Osteoblast (primary cell): Measurements from ENCODE around the gene KAZN. TPM values are rescaled to one million over a fixed set of nuclear protein-coding genes. Genes with fewer than 3 reads are reported as not detected.

ENCODE experiments used
- DNase-seq: peaks from one replicate; pipeline ENCODE4 v3.0.0; 2011; ENCODE audit warnings: low spot score, mixed read lengths; ENCODE audit not compliant: insufficient read length; ENCODE audit errors: missing footprints
- H2AFZ ChIP-seq: 2 replicates; pipeline ENCODE4 v1.6.0; 2011; ENCODE audit warnings: mild to moderate bottlenecking, low read length
- H3K27ac ChIP-seq: 2 replicates; pipeline ENCODE4 v1.5.1; 2011; ENCODE audit warnings: mild to moderate bottlenecking, low read depth, low read length, moderate library complexity
- H3K27me3 ChIP-seq: 2 replicates; pipeline ENCODE4 v1.6.0; 2012; ENCODE audit warnings: mild to moderate bottlenecking, control low read depth, inconsistent platforms, low read length, moderate library complexity; ENCODE audit not compliant: insufficient read depth
- H3K36me3 ChIP-seq: 2 replicates; pipeline ENCODE4 v1.5.1; 2011; ENCODE audit warnings: mild to moderate bottlenecking, low read length, control low read depth, moderate library complexity; ENCODE audit not compliant: insufficient read depth
- H3K4me1 ChIP-seq: 2 replicates; pipeline ENCODE4 v1.5.1; 2011; ENCODE audit warnings: mild to moderate bottlenecking, low read length, control low read depth, moderate library complexity; ENCODE audit not compliant: insufficient read depth
- H3K4me2 ChIP-seq: 2 replicates; pipeline ENCODE4 v1.6.0; 2011; ENCODE audit warnings: mild to moderate bottlenecking, low read length; ENCODE audit not compliant: insufficient read depth
- H3K4me3 ChIP-seq: fragments of 200-600 bp; sonication (generic); 3 replicates; pipeline ENCODE4 v1.5.1; 2012; ENCODE audit warnings: mild to moderate bottlenecking, low read length, inconsistent platforms; ENCODE audit not compliant: insufficient read depth
- H3K79me2 ChIP-seq: 2 replicates; pipeline ENCODE4 v1.6.0; 2012; ENCODE audit warnings: mild to moderate bottlenecking, low read length, control low read depth, inconsistent platforms; ENCODE audit not compliant: insufficient read depth
- H3K9me3 ChIP-seq: 2 replicates; pipeline ENCODE4 v1.5.1; 2011; ENCODE audit warnings: low read depth, low read length, control low read depth
- H4K20me1 ChIP-seq: 2 replicates; pipeline ENCODE4 v1.6.0; 2012; ENCODE audit warnings: mild to moderate bottlenecking, low read length, control low read depth; ENCODE audit not compliant: insufficient read depth
- total RNA-seq: library from RNA; depleted of rRNA; stranded (reverse); fragments of >200 nt; gene quantifications from 2 replicates; pipeline ENCODE4 v1.2.3, GENCODE V29; 2012
- TF ChIP-seq, protein P1 (sequence below): IDR thresholded peaks from 2 replicates; pipeline ENCODE4 v1.5.1; 2011; ENCODE audit warnings: mild to moderate bottlenecking, low read depth, low read length, moderate library complexity; ENCODE audit errors: extremely low read depth

Gene KAZN
- total RNA-seq, 1 donor: 9.0 TPM

DNA sequence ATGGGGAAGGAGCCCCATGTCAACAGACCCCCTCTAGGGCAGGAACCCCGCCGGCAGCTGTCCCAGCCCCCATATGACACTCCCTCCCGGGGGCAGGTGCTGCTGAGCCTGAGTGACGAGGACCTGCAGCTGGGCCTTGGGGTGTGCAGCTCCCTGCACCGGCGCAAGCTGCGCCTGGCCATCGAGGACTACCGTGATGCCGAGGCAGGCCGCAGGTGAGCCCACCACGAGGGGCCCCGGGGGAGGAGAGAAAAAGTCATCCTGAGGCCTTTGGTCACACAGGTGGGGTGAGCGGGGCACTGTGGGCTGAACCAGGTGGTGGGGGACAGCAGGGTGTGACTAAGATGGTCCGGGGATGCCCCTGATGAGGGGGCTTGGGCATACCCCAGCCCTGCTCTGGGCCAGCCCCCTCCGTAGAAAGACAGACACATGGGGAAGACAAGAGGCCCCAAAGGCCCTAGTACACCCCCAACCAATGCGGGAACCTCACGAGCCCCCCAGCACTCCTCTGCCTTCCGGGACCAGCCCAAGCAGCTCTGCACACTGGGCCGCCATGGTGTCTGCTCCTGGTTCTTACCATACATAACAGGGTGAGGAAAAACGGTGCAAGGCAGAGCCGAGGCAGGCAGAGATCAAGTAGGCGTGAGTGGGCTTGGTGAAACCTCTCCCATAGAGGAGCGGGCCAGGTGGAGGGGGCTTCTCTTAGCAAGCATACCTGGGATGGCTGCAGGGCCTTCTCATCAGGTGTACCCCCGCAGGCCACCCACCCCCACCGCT lies 496.4 kb downstream of the KAZN start:
- Histone ChIP-seq H3K4me3 (no peak overlapping the region), H3K9me3 (no peaks in the 10 kb centered on the region), H3K79me2 (no peaks in the 10 kb centered on the region), H2AFZ (no peak overlapping the region), H3K36me3 (no peaks in the 10 kb centered on the region), H4K20me1 (no peaks in the 10 kb centered on the region), H3K4me1 (no peaks in the 10 kb centered on the region), H3K27me3 (no peaks in the 10 kb centered on the region), H3K4me2 (no peak overlapping the region), H3K27ac (no peak overlapping the region)
- DNase-seq: peak; percentile 21
- TF ChIP-seq, protein P1, sequence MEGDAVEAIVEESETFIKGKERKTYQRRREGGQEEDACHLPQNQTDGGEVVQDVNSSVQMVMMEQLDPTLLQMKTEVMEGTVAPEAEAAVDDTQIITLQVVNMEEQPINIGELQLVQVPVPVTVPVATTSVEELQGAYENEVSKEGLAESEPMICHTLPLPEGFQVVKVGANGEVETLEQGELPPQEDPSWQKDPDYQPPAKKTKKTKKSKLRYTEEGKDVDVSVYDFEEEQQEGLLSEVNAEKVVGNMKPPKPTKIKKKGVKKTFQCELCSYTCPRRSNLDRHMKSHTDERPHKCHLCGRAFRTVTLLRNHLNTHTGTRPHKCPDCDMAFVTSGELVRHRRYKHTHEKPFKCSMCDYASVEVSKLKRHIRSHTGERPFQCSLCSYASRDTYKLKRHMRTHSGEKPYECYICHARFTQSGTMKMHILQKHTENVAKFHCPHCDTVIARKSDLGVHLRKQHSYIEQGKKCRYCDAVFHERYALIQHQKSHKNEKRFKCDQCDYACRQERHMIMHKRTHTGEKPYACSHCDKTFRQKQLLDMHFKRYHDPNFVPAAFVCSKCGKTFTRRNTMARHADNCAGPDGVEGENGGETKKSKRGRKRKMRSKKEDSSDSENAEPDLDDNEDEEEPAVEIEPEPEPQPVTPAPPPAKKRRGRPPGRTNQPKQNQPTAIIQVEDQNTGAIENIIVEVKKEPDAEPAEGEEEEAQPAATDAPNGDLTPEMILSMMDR: no peak

GRCh38 chr1:15095496-15095875 lies 497.0 kb downstream of the KAZN start:
- Histone ChIP-seq H3K36me3 (no peaks in the 10 kb centered on the region), H3K27me3 (no peaks in the 10 kb centered on the region), H3K79me2 (no peaks in the 10 kb centered on the region), H3K4me1 (no peaks in the 10 kb centered on the region), H3K4me3 (no peak overlapping the region), H4K20me1 (no peaks in the 10 kb centered on the region), H2AFZ (no peak overlapping the region), H3K4me2 (no peak overlapping the region), H3K9me3 (no peaks in the 10 kb centered on the region), H3K27ac (no peak overlapping the region)
- TF ChIP-seq, protein P1: no peak
- peak; percentile 27 for DNase-seq

- H3K27me3 ChIP-seq: peaks cover 3% of the 10 kb centered on the region
Observed at GRCh38 chr1:15096293-15096692, 497.8 kb downstream of the KAZN start.

More at GRCh38 chr1:15096293-15096692, 497.8 kb downstream of the KAZN start:
- H3K4me2 ChIP-seq: no peak overlapping the region
- H3K4me3 ChIP-seq: no peak overlapping the region
- H3K27ac ChIP-seq: no peak overlapping the region
- no peaks in the 10 kb centered on the region for H3K9me3 ChIP-seq
- no peaks in the 10 kb centered on the region for H4K20me1 ChIP-seq
- H2AFZ ChIP-seq: no peak overlapping the region
- DNase-seq: no peak
- no peaks in the 10 kb centered on the region for H3K36me3 ChIP-seq
- H3K79me2 ChIP-seq: no peaks in the 10 kb centered on the region
- H3K4me1 ChIP-seq: no peaks in the 10 kb centered on the region
- TF ChIP-seq, protein P1: no peak
